GM23338 (cell line): ENCODE measurements around the gene MCU.

Experiments
- CREB1 ChIP-seq: fragments of 250-450 bp; sonication (Bioruptor Pico); IDR thresholded peaks from 2 replicates; pipeline ENCODE4 v1.5.0; 2020; ENCODE audit warnings: low read depth, mild to moderate bottlenecking, moderate library complexity
- CTCF ChIP-seq, 2 experiments: fragments of 200-600 bp in 1 of 2; sonication (generic) in 1 of 2; conservative IDR thresholded peaks; 2 replicates each; pipeline versions ENCODE4 v1.5.1 to v1.6.1; 2016 to 2017; ENCODE audit warnings: antibody characterized with exemption in 2 of 2, low read depth in 2 of 2, mild to moderate bottlenecking in 2 of 2, moderate library complexity in 1 of 2
- ETS1 ChIP-seq: IDR thresholded peaks from 2 replicates; pipeline ENCODE4 v1.6.1; 2016; ENCODE audit warnings: antibody characterized with exemption
- EZH2 ChIP-seq: fragments of 200-600 bp; sonication (generic); IDR thresholded peaks from one replicate; pipeline ENCODE4 v1.8.0; 2017; ENCODE audit warnings: antibody characterized with exemption, mild to moderate bottlenecking, low read depth; ENCODE audit not compliant: unreplicated experiment
- EZH2phosphoT487 ChIP-seq: fragments of 200-600 bp; sonication (generic); IDR thresholded peaks from one replicate; pipeline ENCODE4 v1.8.1; 2018; ENCODE audit warnings: antibody characterized with exemption; ENCODE audit not compliant: unreplicated experiment
- JUNB ChIP-seq: IDR thresholded peaks from one replicate; pipeline ENCODE4 v1.6.1; 2016; ENCODE audit warnings: antibody characterized with exemption; ENCODE audit not compliant: unreplicated experiment
- NANOG ChIP-seq: IDR thresholded peaks from 2 replicates; pipeline ENCODE4 v1.6.1; 2016; ENCODE audit warnings: antibody characterized with exemption, borderline replicate concordance
- POLR2AphosphoS5 ChIP-seq: IDR thresholded peaks from 2 replicates; pipeline ENCODE4 v1.6.1; 2016; ENCODE audit warnings: antibody characterized with exemption, low read depth
- REST ChIP-seq: IDR thresholded peaks from one replicate; pipeline ENCODE4 v1.6.1; 2018; ENCODE audit warnings: antibody characterized with exemption; ENCODE audit not compliant: unreplicated experiment
- STAT1 ChIP-seq: IDR thresholded peaks from one replicate; pipeline ENCODE4 v1.6.1; 2016; ENCODE audit warnings: antibody characterized with exemption; ENCODE audit not compliant: unreplicated experiment
- ZNF114 ChIP-seq: fragments of 250-450 bp; sonication (Bioruptor Pico); IDR thresholded peaks from 2 replicates; pipeline ENCODE4 v1.5.0; 2020; ENCODE audit warnings: mild to moderate bottlenecking, moderate library complexity
- ZNF331 ChIP-seq: fragments of 250-450 bp; sonication (Bioruptor Pico); IDR thresholded peaks from 2 replicates; pipeline ENCODE4 v1.5.0; 2020; ENCODE audit warnings: low read depth, mild to moderate bottlenecking, moderate library complexity
- ZNF462 ChIP-seq: fragments of 250-450 bp; sonication (Bioruptor Pico); IDR thresholded peaks from 2 replicates; pipeline ENCODE4 v1.5.0; 2020; ENCODE audit warnings: mild to moderate bottlenecking, moderate library complexity

- TF ChIP-seq POLR2AphosphoS5 (no peak), JUNB (no peak), CTCF (conservative IDR thresholded peaks at IDR 0.05; ENCODE audit: low read depth in 2 of 2) (no peak), EZH2 (no peak), REST (no peak), EZH2phosphoT487 (no peak), ZNF331 (CRISPR knock-in tag) (no peak), CREB1 (CRISPR knock-in tag) (no peak), ZNF114 (CRISPR knock-in tag) (no peak), ETS1 (no peak), NANOG (no peak), STAT1 (no peak), ZNF462 (CRISPR knock-in tag) (no peak)
Observed at GRCh38 chr10:72736176-72736827, 44.4 kb downstream of the MCU start.
